ENCODE data around the gene MAP2K7. TPM values are rescaled to one million over a fixed set of nuclear protein-coding genes. Genes with fewer than 3 reads are reported as not detected.

MAP2K7 gene
- total and polyA plus RNA-seq, 7 donors = 12.5 to 27.8 (median 16.5) TPM

GRCh38 chr19:7901337-7901736 is 2.3 kb upstream of the MAP2K7 start:
- peaks cover 0 to 32% (median 29%) of the 10 kb centered on the region in 4 donors for H3K4me1 ChIP-seq
- H3K36me3 ChIP-seq = peaks cover 0 to 8% (median 7%) of the 10 kb centered on the region in 4 donors
- no peaks in the 10 kb centered on the region for H3K9me3 ChIP-seq
- 91 to 92% methylated on average over 7 of the region's 7 CpGs for WGBS, 2 donors
- TF ChIP-seq POLR2A (IDR thresholded peaks at IDR 0.05) (no peak), CTCF (IDR thresholded peaks at IDR 0.05) (no peak), EP300 (IDR thresholded peaks at IDR 0.05) (no peak), POLR2AphosphoS5 (IDR thresholded peaks at IDR 0.05) (no peak)
- H3K27ac ChIP-seq = no peak overlapping the region
- DNase-seq = no peak
- H3K27me3 ChIP-seq = no peaks in the 10 kb centered on the region
- intact Hi-C loops (cut with DNase I) = loop anchor here (5.0 kb wide), 1 partner anchor 34 kb away; no protein-coding TSS in a partner anchor
- H3K4me3 ChIP-seq = no peak overlapping the region

DNA sequence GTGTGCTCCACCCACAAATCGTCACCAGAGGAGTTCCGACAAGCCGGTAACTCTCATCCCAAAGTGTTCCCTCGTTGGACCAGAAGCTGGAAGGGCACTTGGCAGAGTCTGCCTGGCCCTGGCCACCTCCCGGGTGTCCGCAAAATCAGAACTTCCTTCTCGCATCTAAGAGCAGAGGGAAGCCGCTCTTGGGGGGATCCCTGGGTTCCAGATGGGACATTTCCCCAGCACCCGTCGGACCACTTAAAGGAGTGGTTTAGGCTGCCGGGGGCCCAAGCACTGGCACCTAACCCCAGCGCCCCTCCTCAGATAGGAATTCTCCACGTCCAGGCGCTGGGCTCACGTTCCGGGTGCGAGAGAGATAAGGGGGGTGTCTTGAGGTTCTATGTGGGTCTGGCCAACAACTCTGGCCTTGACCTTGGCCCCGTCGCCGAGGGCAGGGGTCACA is 857 bp upstream of the MAP2K7 start:
- H3K4me3 ChIP-seq = peak overlapping the region; percentile 43 to 96 (median 52)
- intact Hi-C loops (cut with DNase I) = loop anchor here (1.0 to 5.0 kb wide), 3 partner anchors 36 to 73 kb away; partner anchors contain the start of gene EVI5L
- WGBS, 2 donors = 6 to 17% methylated on average over 20 of the region's 20 CpGs
- no peaks in the 10 kb centered on the region for H3K27me3 ChIP-seq
- TF ChIP-seq EP300 (IDR thresholded peaks at IDR 0.05) = no peak
- TF ChIP-seq POLR2AphosphoS5 (IDR thresholded peaks at IDR 0.05) = no peak
- TF ChIP-seq POLR2A (IDR thresholded peaks at IDR 0.05) = no peak
- no peak for TF ChIP-seq CTCF (IDR thresholded peaks at IDR 0.05)
- H3K36me3 ChIP-seq = peaks cover 0 to 18% (median 8%) of the 10 kb centered on the region in 4 donors
- no peaks in the 10 kb centered on the region for H3K9me3 ChIP-seq
- H3K4me1 ChIP-seq = peaks cover 0 to 47% (median 44%) of the 10 kb centered on the region in 4 donors
- DNase-seq = no peak
- H3K27ac ChIP-seq = peak overlapping the region; percentile 83 to 90 (median 88)

GRCh38 chr19:7904074-7905020 is 670 bp downstream of the MAP2K7 start:
- Histone ChIP-seq H3K36me3 (peaks cover 0 to 27% (median 10%) of the 10 kb centered on the region in 4 donors), H3K9me3 (no peaks in the 10 kb centered on the region), H3K4me1 (peaks cover 0 to 47% (median 44%) of the 10 kb centered on the region in 4 donors), H3K27me3 (no peaks in the 10 kb centered on the region), H3K4me3 (peak overlapping the region; percentile 82 to 99 (median 95)), H3K27ac (peak overlapping the region; percentile 86 to 91 (median 90))
- peak; percentile 82 for DNase-seq
- intact Hi-C loops (cut with DNase I) = loop anchor here (2.0 to 5.0 kb wide), 2 partner anchors 16 to 37 kb away; partner anchors contain the start of gene SNAPC2
- 4 to 11% methylated on average over 67 to 68 of the region's 68 CpGs for WGBS, 2 donors
- TF ChIP-seq POLR2A (IDR thresholded peaks at IDR 0.05) (no peak), EP300 (IDR thresholded peaks at IDR 0.05) (no peak), POLR2AphosphoS5 (IDR thresholded peaks at IDR 0.05) (no peak), CTCF (IDR thresholded peaks at IDR 0.05) (no peak)

- Histone ChIP-seq H3K4me3 (peak overlapping the region in 2 of 4 donors; percentile 96 to 99), H3K36me3 (peaks cover 6 to 36% (median 19%) of the 10 kb centered on the region in 4 donors), H3K27me3 (no peaks in the 10 kb centered on the region), H3K27ac (no peak overlapping the region), H3K4me1 (peaks cover 0 to 47% (median 44%) of the 10 kb centered on the region in 4 donors), H3K9me3 (no peaks in the 10 kb centered on the region)
- WGBS, 2 donors = 71 to 84% methylated on average over 10 of the region's 10 CpGs
- TF ChIP-seq POLR2AphosphoS5 (IDR thresholded peaks at IDR 0.05) (no peak), CTCF (IDR thresholded peaks at IDR 0.05) (no peak), EP300 (IDR thresholded peaks at IDR 0.05) (no peak), POLR2A (IDR thresholded peaks at IDR 0.05) (no peak)
- intact Hi-C loops (cut with DNase I) = loop anchor here (2.0 kb wide), 1 partner anchor 16 kb away; the partner anchor contains the start of gene SNAPC2
- DNase-seq = no peak
These were observed 1.6 kb downstream of the MAP2K7 start for GRCh38 chr19:7905268-7905667.
